ENCODE results near the gene YLPM1. TPM values are rescaled to one million over a fixed set of nuclear protein-coding genes. Genes with fewer than 3 reads are reported as not detected.
A peak's percentile ranks its signal among the peaks of the same experiment; 100 is the strongest.

The YLPM1 gene
- total and polyA plus RNA-seq, 2 experiments from 2014 or later = 39.6 to 50.2 TPM

DNA sequence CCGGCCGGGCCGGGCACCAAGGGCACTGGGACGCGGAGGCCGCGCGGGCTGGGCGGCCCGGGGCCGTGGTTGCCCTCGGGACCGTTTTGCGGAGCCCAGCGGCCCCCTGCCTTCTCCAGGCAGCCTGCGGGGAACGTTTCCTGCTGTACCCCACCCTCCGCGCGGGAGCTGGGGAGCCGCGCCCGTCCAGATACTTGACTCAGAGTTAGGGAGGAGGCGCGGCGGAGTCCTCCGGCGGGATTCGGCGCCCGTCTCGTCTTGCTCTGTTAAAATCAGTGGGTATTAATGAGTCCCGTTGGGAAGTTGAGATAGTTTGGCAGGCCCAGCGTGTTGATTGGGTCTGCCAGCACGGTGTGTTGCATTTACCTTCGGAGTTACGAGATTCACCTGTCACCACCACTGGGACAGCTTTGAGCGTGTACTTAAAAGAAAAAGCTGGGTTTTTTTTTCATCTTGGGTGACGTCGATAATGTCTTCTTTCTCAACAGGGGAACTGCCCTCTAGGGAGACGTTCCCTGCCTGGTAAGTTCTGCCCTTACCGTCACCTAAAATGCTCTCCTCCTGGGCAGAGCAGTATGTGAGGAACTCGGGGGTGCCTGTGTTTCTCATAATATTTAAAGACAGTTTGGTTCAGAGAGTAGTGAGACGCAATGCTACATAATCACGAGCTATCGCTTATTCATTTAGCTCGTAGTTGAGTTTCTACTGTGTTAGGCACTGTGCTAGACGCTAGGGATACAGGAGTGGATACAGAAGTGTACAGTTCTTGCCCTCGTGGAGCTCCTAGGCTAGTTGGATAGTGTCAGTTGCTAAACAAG, 119.2 kb downstream of the YLPM1 start:
- DNase-seq (ENCODE audit: low read depth in 1 of 2, low spot score in 1 of 2) = peak; percentile 50 to 57
- TF ChIP-seq CTCF (IDR thresholded peaks at IDR 0.05; ENCODE audit: low read depth, low read length) = no peak
- H3K9me3 ChIP-seq (ENCODE audit: low read depth) = no peaks in the 10 kb centered on the region
- peak overlapping the region; percentile 90 for H3K27ac ChIP-seq
- H3K36me3 ChIP-seq = peaks cover 4% of the 10 kb centered on the region
- H3K27me3 ChIP-seq = no peaks in the 10 kb centered on the region
- peaks cover 19% of the 10 kb centered on the region for H3K4me1 ChIP-seq (ENCODE audit: low read depth)
- H3K4me3 ChIP-seq = peak overlapping the region; percentile 86

Other genes with a start within 250 kb of the YLPM1 start
- 4.4 and 5.4 TPM in 2 replicates for gene LTBP2, start 151.1 kb upstream of the YLPM1 start, total RNA-seq
- gene LTBP2, start 151.1 kb upstream of the YLPM1 start, polyA plus RNA-seq = 1.5 and 2.0 TPM in 2 replicates
- gene AREL1, start 50.2 kb upstream of the YLPM1 start, total RNA-seq = 14.9 and 28.9 TPM in 2 replicates
- 12.9 and 19.2 TPM in 2 replicates for gene AREL1, start 50.2 kb upstream of the YLPM1 start, polyA plus RNA-seq
- 21.9 and 23.9 TPM in 2 replicates for gene FCF1, start 50.2 kb upstream of the YLPM1 start, total RNA-seq
- gene FCF1, start 50.2 kb upstream of the YLPM1 start, polyA plus RNA-seq = 15.9 and 18.1 TPM in 2 replicates
- not detected in 2 replicates for gene PROX2, start 112.8 kb downstream of the YLPM1 start, total RNA-seq
- 0.06 and 0.75 TPM in 2 replicates for gene PROX2, start 112.8 kb downstream of the YLPM1 start, polyA plus RNA-seq
- gene DLST, start 118.6 kb downstream of the YLPM1 start, total RNA-seq = 53.2 and 63.7 TPM in 2 replicates
- gene DLST, start 118.6 kb downstream of the YLPM1 start, polyA plus RNA-seq = 10.0 and 13.8 TPM in 2 replicates
- gene RPS6KL1, start 159.9 kb downstream of the YLPM1 start, total RNA-seq = 7.6 and 15.1 TPM in 2 replicates
- gene RPS6KL1, start 159.9 kb downstream of the YLPM1 start, polyA plus RNA-seq = 9.3 and 9.8 TPM in 2 replicates
- gene PGF, start 192.3 kb downstream of the YLPM1 start, total RNA-seq = 14.2 and 18.1 TPM in 2 replicates
- gene PGF, start 192.3 kb downstream of the YLPM1 start, polyA plus RNA-seq = 23.5 and 24.6 TPM in 2 replicates
- 57.3 and 69.5 TPM in 2 replicates for gene EIF2B2, start 239.6 kb downstream of the YLPM1 start, total RNA-seq
- gene EIF2B2, start 239.6 kb downstream of the YLPM1 start, polyA plus RNA-seq = 76.7 and 92.9 TPM in 2 replicates